Measurements from ENCODE around the gene RAB6C. TPM values are rescaled to one million over a fixed set of nuclear protein-coding genes. Genes with fewer than 3 reads are reported as not detected.
"Not testable (repeated sequence)": the region's sequence is repeated elsewhere in the genome, so short reads cannot be mapped to it uniquely, and the experiment has no call there.

RAB6C gene
- total RNA-seq, 1 experiment from 2014 or later, result not detected

DNA sequence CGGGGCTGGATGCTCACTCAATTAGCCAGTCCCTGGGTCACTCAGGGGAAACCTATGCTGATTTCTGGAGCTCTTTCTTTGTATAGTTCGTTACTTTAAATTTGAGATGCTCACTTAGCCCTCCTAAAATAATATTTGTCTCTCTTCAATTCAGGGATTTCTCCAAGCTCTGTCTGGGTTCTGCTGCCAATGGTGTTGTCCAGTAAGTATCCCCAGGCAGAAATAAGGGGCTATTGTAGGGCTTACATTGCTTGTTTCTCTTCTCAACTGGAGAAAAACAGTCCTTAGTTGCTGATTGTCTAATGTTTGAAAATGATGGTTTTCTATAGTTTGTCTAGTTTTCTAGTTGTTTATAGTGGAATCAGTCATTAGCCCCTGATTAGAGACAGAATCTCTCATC is 5.0 kb downstream of the RAB6C start:
- in situ Hi-C loops (cut with HindIII; ENCODE audit: low sequenced_read_pairs), result no loop called here
- DNase-seq (ENCODE audit: low spot score), result no peak

- DNase-seq (ENCODE audit: low spot score); in situ Hi-C loops (cut with HindIII; ENCODE audit: low sequenced_read_pairs): not testable (repeated sequence)
These were observed 13.0 kb downstream of the RAB6C start for GRCh38 chr2:129992415-129993006.

- in situ Hi-C loops (cut with HindIII; ENCODE audit: low sequenced_read_pairs); DNase-seq (ENCODE audit: low spot score): not testable (repeated sequence)
These were observed 13.7 kb downstream of the RAB6C start for GRCh38 chr2:129993151-129993550.

- in situ Hi-C loops (cut with HindIII; ENCODE audit: low sequenced_read_pairs); DNase-seq (ENCODE audit: low spot score): not testable (repeated sequence)
These were observed 17.3 kb downstream of the RAB6C start for GRCh38 chr2:129996657-129997237.

DNA sequence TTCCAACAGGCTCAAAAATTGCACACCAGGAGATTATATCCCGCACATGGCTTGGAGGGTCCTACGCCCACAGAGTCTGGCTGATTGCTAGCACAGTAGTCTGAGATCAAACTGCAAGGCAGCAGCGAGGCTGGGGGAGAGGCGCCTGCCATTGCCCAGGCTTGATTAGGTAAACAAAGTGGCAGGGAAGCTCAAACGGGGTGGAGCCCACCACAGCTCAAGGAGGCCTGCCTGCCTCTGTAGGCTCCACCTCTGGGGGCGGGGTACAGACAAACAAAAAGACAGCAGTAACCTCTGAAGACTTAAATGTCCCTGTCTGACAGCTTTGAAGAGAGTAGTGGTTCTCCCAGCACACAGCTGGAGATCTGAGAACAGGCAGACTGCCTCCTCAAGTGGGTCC is 19.3 kb downstream of the RAB6C start:
- DNase-seq (ENCODE audit: low spot score); in situ Hi-C loops (cut with HindIII; ENCODE audit: low sequenced_read_pairs): not testable (repeated sequence)

GRCh38 chr2:130005862-130006261 is 26.4 kb downstream of the RAB6C start:
- in situ Hi-C loops (cut with HindIII; ENCODE audit: low sequenced_read_pairs); DNase-seq (ENCODE audit: low spot score): not testable (repeated sequence)

- in situ Hi-C loops (cut with HindIII; ENCODE audit: low sequenced_read_pairs); DNase-seq (ENCODE audit: low spot score): not testable (repeated sequence)
These were observed 37.2 kb downstream of the RAB6C start for GRCh38 chr2:130016701-130017100.

GRCh38 chr2:130019402-130019801 is 39.9 kb downstream of the RAB6C start:
- no peak for DNase-seq (ENCODE audit: low spot score)
- in situ Hi-C loops (cut with HindIII; ENCODE audit: low sequenced_read_pairs), result no loop called here

DNA sequence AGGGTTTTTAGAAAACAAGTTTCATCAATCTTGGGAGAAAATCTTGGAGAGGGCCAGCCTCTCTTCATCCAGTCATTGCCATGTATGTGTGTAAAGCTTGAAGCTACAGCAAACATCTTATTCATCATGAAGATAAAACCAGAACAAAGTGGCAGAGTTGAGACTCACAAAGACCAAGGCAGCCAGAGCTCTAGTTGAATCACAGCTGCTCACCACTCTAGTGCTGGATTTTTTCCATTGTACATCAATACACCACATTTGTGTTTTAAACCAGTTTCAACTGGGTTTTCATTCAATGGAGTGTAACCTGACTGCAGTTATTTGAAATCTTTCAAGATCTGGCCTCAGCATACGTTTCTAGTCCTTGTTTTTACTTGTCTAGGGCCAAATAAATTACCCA is 40.6 kb downstream of the RAB6C start:
- in situ Hi-C loops (cut with HindIII; ENCODE audit: low sequenced_read_pairs); DNase-seq (ENCODE audit: low spot score): not testable (repeated sequence)

DNA sequence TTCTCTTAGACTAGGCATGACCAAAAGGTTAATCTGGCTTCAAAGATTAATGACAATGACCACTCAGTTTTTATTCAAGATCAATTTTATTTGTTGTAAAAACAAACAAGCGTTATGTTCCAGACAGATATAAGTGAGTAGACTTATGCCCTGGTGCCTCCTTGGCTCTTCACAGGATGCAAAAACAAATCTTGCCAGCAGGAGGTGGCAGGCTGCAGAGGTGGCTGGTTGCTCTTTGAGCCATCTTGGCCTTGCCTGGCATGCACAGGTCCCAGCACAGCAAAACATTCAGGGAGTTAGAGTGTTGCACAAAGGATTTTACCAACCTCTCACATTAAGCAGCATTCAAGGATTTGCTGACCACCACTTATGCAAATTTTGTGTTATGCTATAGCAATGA is 46.5 kb downstream of the RAB6C start:
- DNase-seq (ENCODE audit: low spot score), result not testable (repeated sequence)

More for the DNA sequence above, 46.5 kb downstream of the RAB6C start:
- in situ Hi-C loops (cut with HindIII; ENCODE audit: low sequenced_read_pairs), result not testable (repeated sequence)

Other genes starting within 250 kb of the RAB6C start
- gene POTEF, start 149.6 kb downstream of the RAB6C start, total RNA-seq (2014; rRNA removed; shearing (Covaris generic)), result 0.10 TPM in 1 of 2 replicates, not detected in the other
- 71.6 and 76.7 TPM in 2 replicates for gene CCDC74B, start 165.4 kb downstream of the RAB6C start, total RNA-seq (2014; rRNA removed; shearing (Covaris generic))
- gene SMPD4, start 201.9 kb downstream of the RAB6C start, total RNA-seq (2014; rRNA removed; shearing (Covaris generic)), result 52.7 and 63.9 TPM in 2 replicates
- gene MZT2B, start 202.6 kb downstream of the RAB6C start, total RNA-seq (2014; rRNA removed; shearing (Covaris generic)), result 259 and 438 TPM in 2 replicates
- not detected in 2 replicates for gene TUBA3E, start 218.8 kb downstream of the RAB6C start, total RNA-seq (2014; rRNA removed; shearing (Covaris generic))